Measurements from ENCODE around the gene UBA1. TPM values are rescaled to one million over a fixed set of nuclear protein-coding genes. Genes with fewer than 3 reads are reported as not detected.

Gene UBA1
- total RNA-seq, 1 experiment from 2014 or later: 275 TPM

GRCh38 chrX:47179221-47179927 lies 14.3 kb upstream of the UBA1 start:
- Histone ChIP-seq H3K27me3 (ENCODE audit: insufficient read depth, low read length) (no peaks in the 10 kb centered on the region), H3K4me1 (ENCODE audit: control insufficient read depth in 1 of 2, insufficient read depth in 2 of 2, low read length in 2 of 2) (no peaks in the 10 kb centered on the region), H3K4me2 (ENCODE audit: low read length) (no peak overlapping the region), H4K20me1 (ENCODE audit: insufficient read depth) (no peaks in the 10 kb centered on the region), H2AFZ (ENCODE audit: low read depth, low read length, poor library complexity, severe bottlenecking) (no peak overlapping the region), H3K9me2 (ENCODE audit: insufficient read depth) (no peaks in the 10 kb centered on the region), H3K9me3 (ENCODE audit: control insufficient read depth in 1 of 2, insufficient read depth in 1 of 2, low read depth in 1 of 2, low read length in 2 of 2) (no peaks in the 10 kb centered on the region), H3K4me3 (replicated peaks in 1 of 2; ENCODE audit: low read depth in 1 of 2, low read length in 2 of 2) (no peak overlapping the region), H3K9ac (ENCODE audit: low read length) (no peak overlapping the region), H3K27ac (ENCODE audit: low read depth, low read length) (no peak overlapping the region), H3K36me3 (ENCODE audit: control insufficient read depth in 1 of 2, insufficient read depth in 2 of 2, low read length in 2 of 2) (no peaks in the 10 kb centered on the region; a peak in 1 of 4 replicates), H3K79me2 (ENCODE audit: insufficient read depth, low read length) (no peaks in the 10 kb centered on the region)
- CTCF ChIA-PET: no interaction called here
- ATAC-seq (no peak), DNase-seq (ENCODE audit: low read depth, low spot score) (no peak)
- TF ChIP-seq POLR2AphosphoS5 (IDR thresholded peaks at IDR 0.05; ENCODE audit: low read depth, low read length) (no peak), SP1 (IDR thresholded peaks at IDR 0.05; ENCODE audit: low read depth) (no peak), SRF (IDR thresholded peaks at IDR 0.05; ENCODE audit: low read depth) (no peak), SIN3A (IDR thresholded peaks at IDR 0.05; ENCODE audit: low read depth) (no peak), ZNF274 (IDR thresholded peaks at IDR 0.05; ENCODE audit: low read depth, low read length) (no peak), EGR1 (IDR thresholded peaks at IDR 0.05; ENCODE audit: low read depth) (no peak), ZFX (IDR thresholded peaks at IDR 0.05) (no peak), RAD21 (IDR thresholded peaks at IDR 0.05; ENCODE audit: low read depth) (no peak), CBX3 (IDR thresholded peaks at IDR 0.05; ENCODE audit: low read depth) (no peak), EZH2 (IDR thresholded peaks at IDR 0.05) (no peak)
- TF ChIP-seq, protein P1, sequence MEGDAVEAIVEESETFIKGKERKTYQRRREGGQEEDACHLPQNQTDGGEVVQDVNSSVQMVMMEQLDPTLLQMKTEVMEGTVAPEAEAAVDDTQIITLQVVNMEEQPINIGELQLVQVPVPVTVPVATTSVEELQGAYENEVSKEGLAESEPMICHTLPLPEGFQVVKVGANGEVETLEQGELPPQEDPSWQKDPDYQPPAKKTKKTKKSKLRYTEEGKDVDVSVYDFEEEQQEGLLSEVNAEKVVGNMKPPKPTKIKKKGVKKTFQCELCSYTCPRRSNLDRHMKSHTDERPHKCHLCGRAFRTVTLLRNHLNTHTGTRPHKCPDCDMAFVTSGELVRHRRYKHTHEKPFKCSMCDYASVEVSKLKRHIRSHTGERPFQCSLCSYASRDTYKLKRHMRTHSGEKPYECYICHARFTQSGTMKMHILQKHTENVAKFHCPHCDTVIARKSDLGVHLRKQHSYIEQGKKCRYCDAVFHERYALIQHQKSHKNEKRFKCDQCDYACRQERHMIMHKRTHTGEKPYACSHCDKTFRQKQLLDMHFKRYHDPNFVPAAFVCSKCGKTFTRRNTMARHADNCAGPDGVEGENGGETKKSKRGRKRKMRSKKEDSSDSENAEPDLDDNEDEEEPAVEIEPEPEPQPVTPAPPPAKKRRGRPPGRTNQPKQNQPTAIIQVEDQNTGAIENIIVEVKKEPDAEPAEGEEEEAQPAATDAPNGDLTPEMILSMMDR (IDR thresholded peaks at IDR 0.05 in 2 of 3, conservative IDR thresholded peaks at IDR 0.05 in 1 of 3; ENCODE audit: borderline replicate concordance in 1 of 3, insufficient read depth in 1 of 3, low read depth in 2 of 3, low read length in 2 of 3): no peak
- BruUV-seq (replicated peaks): no TSS peak
- POLR2A ChIA-PET: no interaction called here
- RAD21 ChIA-PET (ENCODE audit: low non-redundant PET in 1 of 2, low total read pairs in 2 of 2, uncharacterized antibody in 2 of 2, unreplicated experiment in 2 of 2): interaction anchor here in 1 of 2 experiments (0.6 kb wide), 1 partner anchor 1997 kb away, joined by 3 read pairs; no protein-coding TSS in a partner anchor
- intact Hi-C loops (cut with micrococcal nuclease): no loop called here
